ENCODE results near the gene G6PD. TPM values are rescaled to one million over a fixed set of nuclear protein-coding genes. Genes with fewer than 3 reads are reported as not detected.

The G6PD gene
- total RNA-seq, 1 donor from 2014 or later = 84.4 TPM

GRCh38 chrX:154515090-154515965, 31.3 kb downstream of the G6PD start:
- Mint-ChIP-seq H3K4me3 (peak overlapping the region; percentile 76), H3K4me1 (peaks cover 30% of the 10 kb centered on the region), H3K36me3 (ENCODE audit: low read depth) (peaks cover 5% of the 10 kb centered on the region), H3K9me3 (no peaks in the 10 kb centered on the region), H3K27ac (ENCODE audit: unreplicated experiment) (peak overlapping the region; percentile 19), H3K27me3 (ENCODE audit: low read depth) (no peaks in the 10 kb centered on the region)
- no peak for TF ChIP-seq CTCF (conservative IDR thresholded peaks at IDR 0.05)
- DNase-seq (ENCODE audit: low read depth, low spot score) = no peak

- H3K9me3 Mint-ChIP-seq = peaks cover 3% of the 10 kb centered on the region
- no peaks in the 10 kb centered on the region for H3K27me3 Mint-ChIP-seq (ENCODE audit: low read depth)
- DNase-seq (ENCODE audit: low read depth, low spot score) = no peak
- TF ChIP-seq CTCF (conservative IDR thresholded peaks at IDR 0.05) = no peak
- peaks cover 30% of the 10 kb centered on the region for H3K4me1 Mint-ChIP-seq
- H3K27ac Mint-ChIP-seq (ENCODE audit: unreplicated experiment) = no peak overlapping the region
- peak overlapping the region; percentile 72 for H3K4me3 Mint-ChIP-seq
- H3K36me3 Mint-ChIP-seq (ENCODE audit: low read depth) = peaks cover 15% of the 10 kb centered on the region
These were observed 32.9 kb downstream of the G6PD start for GRCh38 chrX:154513716-154514115.

- Mint-ChIP-seq H3K4me1 (peaks cover 28% of the 10 kb centered on the region), H3K36me3 (ENCODE audit: low read depth) (peaks cover 19% of the 10 kb centered on the region), H3K9me3 (peaks cover 5% of the 10 kb centered on the region), H3K4me3 (no peak overlapping the region), H3K27me3 (ENCODE audit: low read depth) (no peaks in the 10 kb centered on the region), H3K27ac (ENCODE audit: unreplicated experiment) (no peak overlapping the region)
- DNase-seq (ENCODE audit: low read depth, low spot score) = no peak
- TF ChIP-seq CTCF (conservative IDR thresholded peaks at IDR 0.05) = no peak
These were observed 33.6 kb downstream of the G6PD start for GRCh38 chrX:154512879-154513553.

- H3K36me3 Mint-ChIP-seq (ENCODE audit: low read depth) = peaks cover 19% of the 10 kb centered on the region
- peaks cover 18% of the 10 kb centered on the region for H3K4me1 Mint-ChIP-seq
- peaks cover 5% of the 10 kb centered on the region for H3K9me3 Mint-ChIP-seq
- no peak overlapping the region for H3K4me3 Mint-ChIP-seq
- no peak overlapping the region for H3K27ac Mint-ChIP-seq (ENCODE audit: unreplicated experiment)
- no peak for DNase-seq (ENCODE audit: low read depth, low spot score)
- TF ChIP-seq CTCF (conservative IDR thresholded peaks at IDR 0.05) = no peak
- no peaks in the 10 kb centered on the region for H3K27me3 Mint-ChIP-seq (ENCODE audit: low read depth)
These were observed 34.9 kb downstream of the G6PD start for GRCh38 chrX:154511761-154512160.

- Mint-ChIP-seq H3K27ac (ENCODE audit: unreplicated experiment) (no peak overlapping the region), H3K4me3 (no peak overlapping the region), H3K27me3 (ENCODE audit: low read depth) (no peaks in the 10 kb centered on the region), H3K9me3 (peaks cover 5% of the 10 kb centered on the region), H3K36me3 (ENCODE audit: low read depth) (peaks cover 19% of the 10 kb centered on the region), H3K4me1 (peaks cover 6% of the 10 kb centered on the region)
- TF ChIP-seq CTCF (conservative IDR thresholded peaks at IDR 0.05) = no peak
- no peak for DNase-seq (ENCODE audit: low read depth, low spot score)
These were observed 37.2 kb downstream of the G6PD start for GRCh38 chrX:154509455-154509854.

All from neural crest cell (in vitro differentiated cells).